Measurements from ENCODE around the gene APOL3. TPM values are rescaled to one million over a fixed set of nuclear protein-coding genes. Genes with fewer than 3 reads are reported as not detected.

The APOL3 gene
- polyA plus RNA-seq, 1 of the 3 experiments (the other 2 are of a cell fraction) = 1.1 TPM

DNA sequence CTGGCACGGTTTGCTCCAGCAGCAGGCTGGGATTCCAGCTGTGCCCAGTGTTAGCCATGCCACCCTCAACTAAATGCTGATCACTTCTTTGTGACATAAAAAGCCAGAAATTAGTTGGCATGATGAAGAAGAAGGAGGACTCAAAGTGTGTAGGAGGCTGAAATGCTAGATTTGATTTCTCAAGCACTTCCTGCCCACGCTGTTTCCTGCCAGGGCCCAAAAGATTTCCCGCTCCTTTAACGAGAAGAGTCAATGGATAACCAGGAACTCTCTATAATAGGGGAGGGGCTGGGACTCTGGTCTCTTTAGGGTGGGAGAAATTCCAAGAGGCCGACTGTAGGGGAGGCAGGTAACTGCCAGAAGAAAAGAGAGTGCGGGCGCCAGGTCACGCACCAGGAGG is 26.4 kb downstream of the APOL3 start:
- H3K4me2 ChIP-seq = no peak overlapping the region
- WGBS (ENCODE audit: low lambda C conversion rate) = 73% methylated on average over 8 of the region's 8 CpGs
- POLR2A ChIA-PET = no interaction called here
- TF ChIP-seq ELF1 (IDR thresholded peaks at IDR 0.05) (no peak), EZH2phosphoT487 (IDR thresholded peaks at IDR 0.05; ENCODE audit: borderline replicate concordance, low read depth) (no peak), JUND (IDR thresholded peaks at IDR 0.05) (no peak), RFX5 (IDR thresholded peaks at IDR 0.05; ENCODE audit: low read length) (no peak), FOSL2 (IDR thresholded peaks at IDR 0.05; ENCODE audit: borderline replicate concordance, low read depth) (no peak), TEAD4 (IDR thresholded peaks at IDR 0.05; ENCODE audit: borderline replicate concordance, insufficient read depth) (no peak), FOXJ3 (CRISPR knock-in tag; IDR thresholded peaks at IDR 0.05) (no peak), SIN3A (IDR thresholded peaks at IDR 0.05; ENCODE audit: borderline replicate concordance, low read depth, low read length) (no peak), EP300 (IDR thresholded peaks at IDR 0.05; ENCODE audit: borderline replicate concordance in 1 of 2, low read depth in 1 of 2, low read length in 1 of 2) (no peak), RCOR1 (IDR thresholded peaks at IDR 0.05; ENCODE audit: low read length) (no peak), CTCF (IDR thresholded peaks at IDR 0.05) (no peak), MXI1 (IDR thresholded peaks at IDR 0.05; ENCODE audit: low read depth, low read length) (no peak), YY1 (IDR thresholded peaks at IDR 0.05; ENCODE audit: low read depth) (no peak), NRF1 (IDR thresholded peaks at IDR 0.05; ENCODE audit: low read depth, low read length) (no peak), RXRA (IDR thresholded peaks at IDR 0.05; ENCODE audit: borderline replicate concordance, low read depth) (no peak), SMC3 (IDR thresholded peaks at IDR 0.05; ENCODE audit: low read depth, low read length) (no peak)
- TF ChIP-seq, protein P1, sequence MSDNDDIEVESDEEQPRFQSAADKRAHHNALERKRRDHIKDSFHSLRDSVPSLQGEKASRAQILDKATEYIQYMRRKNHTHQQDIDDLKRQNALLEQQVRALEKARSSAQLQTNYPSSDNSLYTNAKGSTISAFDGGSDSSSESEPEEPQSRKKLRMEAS (IDR thresholded peaks at IDR 0.05; ENCODE audit: low read depth) = no peak
- TF ChIP-seq, protein P2, sequence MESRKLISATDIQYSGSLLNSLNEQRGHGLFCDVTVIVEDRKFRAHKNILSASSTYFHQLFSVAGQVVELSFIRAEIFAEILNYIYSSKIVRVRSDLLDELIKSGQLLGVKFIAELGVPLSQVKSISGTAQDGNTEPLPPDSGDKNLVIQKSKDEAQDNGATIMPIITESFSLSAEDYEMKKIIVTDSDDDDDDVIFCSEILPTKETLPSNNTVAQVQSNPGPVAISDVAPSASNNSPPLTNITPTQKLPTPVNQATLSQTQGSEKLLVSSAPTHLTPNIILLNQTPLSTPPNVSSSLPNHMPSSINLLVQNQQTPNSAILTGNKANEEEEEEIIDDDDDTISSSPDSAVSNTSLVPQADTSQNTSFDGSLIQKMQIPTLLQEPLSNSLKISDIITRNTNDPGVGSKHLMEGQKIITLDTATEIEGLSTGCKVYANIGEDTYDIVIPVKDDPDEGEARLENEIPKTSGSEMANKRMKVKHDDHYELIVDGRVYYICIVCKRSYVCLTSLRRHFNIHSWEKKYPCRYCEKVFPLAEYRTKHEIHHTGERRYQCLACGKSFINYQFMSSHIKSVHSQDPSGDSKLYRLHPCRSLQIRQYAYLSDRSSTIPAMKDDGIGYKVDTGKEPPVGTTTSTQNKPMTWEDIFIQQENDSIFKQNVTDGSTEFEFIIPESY (IDR thresholded peaks at IDR 0.05; ENCODE audit: borderline replicate concordance, low read depth) = no peak
- H3K27ac ChIP-seq (ENCODE audit: low read depth in 2 of 2, low read length in 1 of 2) = no peak overlapping the region
- no peak overlapping the region for H3K9ac ChIP-seq
- H3F3A ChIP-seq (replicated peaks; ENCODE audit: insufficient read depth) = no peaks in the 10 kb centered on the region
- H3K9me3 ChIP-seq = no peaks in the 10 kb centered on the region
- H3K27me3 ChIP-seq (ENCODE audit: insufficient read depth) = peaks cover 28% of the 10 kb centered on the region
- CTCF ChIA-PET = interaction anchor here (0.9 to 1.6 kb wide), 3 partner anchors 10 to 203 kb away, joined by 3 to 6 read pairs (median 4); no protein-coding TSS in a partner anchor
- no peaks in the 10 kb centered on the region for H3K79me2 ChIP-seq (ENCODE audit: insufficient read depth)
- no peak for DNase-seq
- H2AFZ ChIP-seq (ENCODE audit: low read depth) = no peak overlapping the region
- no peak overlapping the region for H3K4me3 ChIP-seq (ENCODE audit: low read depth in 2 of 2, low read length in 1 of 2)
- H4K20me1 ChIP-seq (ENCODE audit: insufficient read depth) = no peaks in the 10 kb centered on the region
- no peaks in the 10 kb centered on the region for H3K36me3 ChIP-seq (replicated peaks in 1 of 2; ENCODE audit: control insufficient read depth in 1 of 2, insufficient read depth in 2 of 2, low read length in 1 of 2)
- H3K4me1 ChIP-seq (ENCODE audit: control insufficient read depth in 1 of 2, insufficient read depth in 2 of 2, low read depth in 1 of 2, low read length in 1 of 2) = no peaks in the 10 kb centered on the region
- H3K9me2 ChIP-seq = no peaks in the 10 kb centered on the region

All from SK-N-SH (cell line).